ENCODE data around the gene KRTAP10-8.
"Not testable (repeated sequence)": the region's sequence is repeated elsewhere in the genome, so short reads cannot be mapped to it uniquely, and the experiment has no call there.

KRTAP10-8 gene

DNA sequence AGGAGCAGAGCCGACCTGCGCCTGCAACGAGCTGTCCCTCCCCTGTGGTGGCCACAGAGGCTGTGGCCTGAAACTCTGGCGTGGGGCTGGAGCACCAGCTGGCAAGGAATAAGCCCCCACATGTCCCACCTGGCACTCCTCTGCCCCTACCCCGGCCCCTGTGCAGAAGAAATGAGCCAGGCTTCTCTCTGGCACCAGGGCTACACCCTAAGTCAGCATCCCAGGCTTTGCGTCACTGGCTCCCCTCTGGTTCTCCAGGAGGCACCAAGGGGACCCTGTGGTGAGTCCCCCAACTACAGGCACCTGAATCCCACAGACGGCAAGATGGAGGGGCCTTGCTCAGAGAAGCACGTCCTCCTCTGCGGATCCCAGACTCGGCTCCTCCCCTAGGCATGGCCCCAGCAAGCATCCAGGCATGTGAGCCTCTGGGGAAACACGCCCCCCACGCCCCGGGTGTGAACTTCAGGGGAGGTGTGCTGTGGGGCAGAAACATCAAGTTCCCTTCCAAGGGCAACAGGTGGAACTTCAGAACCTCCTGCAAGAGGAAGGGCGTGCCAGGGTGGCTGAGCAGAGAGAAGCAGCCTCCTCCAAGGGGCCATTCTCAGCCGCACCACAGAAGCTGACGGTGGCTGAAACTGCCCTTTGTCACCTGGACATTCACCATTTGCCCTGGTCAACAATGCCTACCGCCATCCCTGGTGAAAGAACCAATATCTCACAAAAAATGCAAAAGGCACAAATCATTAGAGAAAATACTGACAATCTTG is 8.6 kb upstream of the KRTAP10-8 start:
- no peaks in the 10 kb centered on the region for H3K36me3 ChIP-seq (ENCODE audit: low read depth)
- ATAC-seq (ENCODE audit: low read depth), result no peak
- no peak overlapping the region for H3K27ac ChIP-seq (ENCODE audit: poor library complexity, severe bottlenecking)
- H3K9me3 ChIP-seq (ENCODE audit: severe bottlenecking), result no peaks in the 10 kb centered on the region
- no peak overlapping the region for H3K4me3 ChIP-seq (ENCODE audit: severe bottlenecking)
- DNase-seq (ENCODE audit: low spot score), result peak; percentile 46
- TF ChIP-seq, protein P1, sequence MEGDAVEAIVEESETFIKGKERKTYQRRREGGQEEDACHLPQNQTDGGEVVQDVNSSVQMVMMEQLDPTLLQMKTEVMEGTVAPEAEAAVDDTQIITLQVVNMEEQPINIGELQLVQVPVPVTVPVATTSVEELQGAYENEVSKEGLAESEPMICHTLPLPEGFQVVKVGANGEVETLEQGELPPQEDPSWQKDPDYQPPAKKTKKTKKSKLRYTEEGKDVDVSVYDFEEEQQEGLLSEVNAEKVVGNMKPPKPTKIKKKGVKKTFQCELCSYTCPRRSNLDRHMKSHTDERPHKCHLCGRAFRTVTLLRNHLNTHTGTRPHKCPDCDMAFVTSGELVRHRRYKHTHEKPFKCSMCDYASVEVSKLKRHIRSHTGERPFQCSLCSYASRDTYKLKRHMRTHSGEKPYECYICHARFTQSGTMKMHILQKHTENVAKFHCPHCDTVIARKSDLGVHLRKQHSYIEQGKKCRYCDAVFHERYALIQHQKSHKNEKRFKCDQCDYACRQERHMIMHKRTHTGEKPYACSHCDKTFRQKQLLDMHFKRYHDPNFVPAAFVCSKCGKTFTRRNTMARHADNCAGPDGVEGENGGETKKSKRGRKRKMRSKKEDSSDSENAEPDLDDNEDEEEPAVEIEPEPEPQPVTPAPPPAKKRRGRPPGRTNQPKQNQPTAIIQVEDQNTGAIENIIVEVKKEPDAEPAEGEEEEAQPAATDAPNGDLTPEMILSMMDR (IDR thresholded peaks at IDR 0.05; ENCODE audit: poor library complexity, severe bottlenecking), result no peak
- no peaks in the 10 kb centered on the region for H3K4me1 ChIP-seq (ENCODE audit: insufficient read depth, poor library complexity, severe bottlenecking)
- peaks cover 15% of the 10 kb centered on the region for H3K27me3 ChIP-seq (ENCODE audit: insufficient read depth, poor library complexity, severe bottlenecking)

GRCh38 chr21:44603911-44604310 is 8.0 kb upstream of the KRTAP10-8 start:
- ATAC-seq (ENCODE audit: low read depth), result no peak
- Histone ChIP-seq H3K4me1 (ENCODE audit: insufficient read depth, poor library complexity, severe bottlenecking) (no peaks in the 10 kb centered on the region), H3K27me3 (ENCODE audit: insufficient read depth, poor library complexity, severe bottlenecking) (peaks cover 15% of the 10 kb centered on the region), H3K4me3 (ENCODE audit: severe bottlenecking) (no peak overlapping the region), H3K9me3 (ENCODE audit: severe bottlenecking) (no peaks in the 10 kb centered on the region), H3K36me3 (ENCODE audit: low read depth) (no peaks in the 10 kb centered on the region), H3K27ac (ENCODE audit: poor library complexity, severe bottlenecking) (no peak overlapping the region)
- TF ChIP-seq, protein P1 (IDR thresholded peaks at IDR 0.05; ENCODE audit: poor library complexity, severe bottlenecking), result no peak
- DNase-seq (ENCODE audit: low spot score), result peak; percentile 15

GRCh38 chr21:44606495-44606894 is 5.4 kb upstream of the KRTAP10-8 start:
- Histone ChIP-seq H3K9me3 (ENCODE audit: severe bottlenecking) (no peaks in the 10 kb centered on the region), H3K36me3 (ENCODE audit: low read depth) (no peaks in the 10 kb centered on the region), H3K4me1 (ENCODE audit: insufficient read depth, poor library complexity, severe bottlenecking) (no peaks in the 10 kb centered on the region), H3K27me3 (ENCODE audit: insufficient read depth, poor library complexity, severe bottlenecking) (peaks cover 15% of the 10 kb centered on the region), H3K4me3 (ENCODE audit: severe bottlenecking) (no peak overlapping the region), H3K27ac (ENCODE audit: poor library complexity, severe bottlenecking) (no peak overlapping the region)
- no peak for DNase-seq (ENCODE audit: low spot score)
- TF ChIP-seq, protein P1 (IDR thresholded peaks at IDR 0.05; ENCODE audit: poor library complexity, severe bottlenecking), result no peak
- ATAC-seq (ENCODE audit: low read depth), result no peak

GRCh38 chr21:44609193-44609592 is 2.7 kb upstream of the KRTAP10-8 start:
- no peak for ATAC-seq (ENCODE audit: low read depth)
- DNase-seq (ENCODE audit: low spot score), result no peak
- Histone ChIP-seq H3K9me3 (ENCODE audit: severe bottlenecking) (no peaks in the 10 kb centered on the region), H3K4me3 (ENCODE audit: severe bottlenecking) (no peak overlapping the region), H3K36me3 (ENCODE audit: low read depth) (no peaks in the 10 kb centered on the region), H3K4me1 (ENCODE audit: insufficient read depth, poor library complexity, severe bottlenecking) (no peaks in the 10 kb centered on the region), H3K27me3 (ENCODE audit: insufficient read depth, poor library complexity, severe bottlenecking) (peaks cover 11% of the 10 kb centered on the region), H3K27ac (ENCODE audit: poor library complexity, severe bottlenecking) (no peak overlapping the region)
- TF ChIP-seq, protein P1 (IDR thresholded peaks at IDR 0.05; ENCODE audit: poor library complexity, severe bottlenecking), result no peak

DNA sequence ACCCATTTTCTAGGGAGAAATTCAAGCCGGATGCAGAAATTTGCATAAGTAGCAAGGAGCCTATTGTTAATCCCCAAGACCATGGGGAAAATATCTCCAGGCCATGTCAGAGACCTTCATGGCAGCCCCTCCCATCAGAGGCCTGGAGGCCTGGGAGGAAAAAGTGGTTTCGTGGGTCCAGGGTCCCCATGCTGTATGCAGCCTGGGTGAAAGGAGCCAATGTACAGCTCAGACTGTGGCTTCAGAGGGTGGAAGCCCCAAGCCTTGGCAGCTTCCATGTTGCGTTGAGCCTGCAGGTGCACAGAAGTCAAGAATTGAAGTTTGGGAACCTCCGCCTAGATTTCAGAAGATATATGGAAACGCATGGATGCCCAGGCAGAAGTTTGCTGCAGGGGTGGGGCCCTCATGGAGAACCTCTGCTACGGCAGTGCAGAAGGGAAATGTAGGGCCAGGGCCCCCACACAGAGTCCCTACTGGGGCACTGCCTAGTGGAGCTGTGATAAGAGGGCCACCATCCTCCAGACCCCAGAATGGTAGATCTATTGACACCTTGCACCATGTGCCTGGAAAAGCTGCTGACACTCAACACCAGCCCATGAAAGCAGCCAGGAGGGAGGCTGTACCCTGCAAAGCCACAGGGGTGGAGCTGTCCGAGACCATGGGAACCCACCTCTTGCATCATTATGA is 1.6 kb upstream of the KRTAP10-8 start:
- H3K9me3 ChIP-seq (ENCODE audit: severe bottlenecking); ATAC-seq (ENCODE audit: low read depth); H3K4me1 ChIP-seq (ENCODE audit: insufficient read depth, poor library complexity, severe bottlenecking); H3K4me3 ChIP-seq (ENCODE audit: severe bottlenecking); H3K36me3 ChIP-seq (ENCODE audit: low read depth); H3K27ac ChIP-seq (ENCODE audit: poor library complexity, severe bottlenecking); DNase-seq (ENCODE audit: low spot score): not testable (repeated sequence)
- peaks cover 11% of the 10 kb centered on the region for H3K27me3 ChIP-seq (ENCODE audit: insufficient read depth, poor library complexity, severe bottlenecking)
